Peyer's patch (tissue), 4 donors: ENCODE data around the gene FLRT1.

Experiments
- POLR2A ChIP-seq, 2 donors: fragments of 450-650 bp; IDR thresholded peaks; one replicate each; pipeline ENCODE4 v1.5.1; 2017; ENCODE audit warnings: antibody characterized with exemption in 2 of 2, mild to moderate bottlenecking in 2 of 2, moderate library complexity in 2 of 2
- TF ChIP-seq, protein P1 (sequence below), 6 experiments: fragments of 450-650 bp in 4 of 6; fragments of 200-600 bp in 2 of 6; sonication (generic) in 1 of 6; IDR thresholded peaks; one replicate each; pipeline ENCODE4 v1.5.1; 2017 to 2019; ENCODE audit warnings: antibody characterized with exemption in 6 of 6, mild to moderate bottlenecking in 3 of 6, moderate library complexity in 1 of 6

DNA sequence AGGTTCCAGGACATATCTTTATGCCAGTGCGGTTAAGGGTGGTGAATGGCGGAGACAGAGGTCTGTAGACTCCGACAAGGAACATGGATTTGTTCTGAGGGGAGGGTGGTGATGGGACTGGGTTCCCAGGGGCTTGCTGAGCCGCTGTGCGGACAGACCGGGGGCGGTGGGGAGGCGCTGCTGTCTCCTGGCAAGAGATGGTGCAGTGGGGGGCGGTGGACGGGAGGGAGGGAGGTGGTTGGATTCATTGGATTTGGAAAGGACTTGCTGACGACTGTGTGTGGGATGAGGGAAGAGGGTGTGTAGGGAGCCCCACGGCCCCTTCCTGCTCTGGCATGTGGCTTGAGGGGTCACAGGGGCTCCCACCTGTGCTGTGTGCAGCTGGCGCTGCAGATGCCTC is 43.2 kb downstream of the FLRT1 start:
- TF ChIP-seq, protein P1, sequence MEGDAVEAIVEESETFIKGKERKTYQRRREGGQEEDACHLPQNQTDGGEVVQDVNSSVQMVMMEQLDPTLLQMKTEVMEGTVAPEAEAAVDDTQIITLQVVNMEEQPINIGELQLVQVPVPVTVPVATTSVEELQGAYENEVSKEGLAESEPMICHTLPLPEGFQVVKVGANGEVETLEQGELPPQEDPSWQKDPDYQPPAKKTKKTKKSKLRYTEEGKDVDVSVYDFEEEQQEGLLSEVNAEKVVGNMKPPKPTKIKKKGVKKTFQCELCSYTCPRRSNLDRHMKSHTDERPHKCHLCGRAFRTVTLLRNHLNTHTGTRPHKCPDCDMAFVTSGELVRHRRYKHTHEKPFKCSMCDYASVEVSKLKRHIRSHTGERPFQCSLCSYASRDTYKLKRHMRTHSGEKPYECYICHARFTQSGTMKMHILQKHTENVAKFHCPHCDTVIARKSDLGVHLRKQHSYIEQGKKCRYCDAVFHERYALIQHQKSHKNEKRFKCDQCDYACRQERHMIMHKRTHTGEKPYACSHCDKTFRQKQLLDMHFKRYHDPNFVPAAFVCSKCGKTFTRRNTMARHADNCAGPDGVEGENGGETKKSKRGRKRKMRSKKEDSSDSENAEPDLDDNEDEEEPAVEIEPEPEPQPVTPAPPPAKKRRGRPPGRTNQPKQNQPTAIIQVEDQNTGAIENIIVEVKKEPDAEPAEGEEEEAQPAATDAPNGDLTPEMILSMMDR (IDR thresholded peaks at IDR 0.05), result no peak
- no peak for TF ChIP-seq POLR2A (IDR thresholded peaks at IDR 0.05)
